ENCODE data around the gene PCDHGA1. TPM values are rescaled to one million over a fixed set of nuclear protein-coding genes. Genes with fewer than 3 reads are reported as not detected.

PCDHGA1 gene
- polyA plus RNA-seq, 12 donors = 0.44 to 0.86 (median 0.56) TPM; not detected in 2

- no peak for DNase-seq
Observed at GRCh38 chr5:141489841-141490240, 159.5 kb downstream of the PCDHGA1 start.

GRCh38 chr5:141490271-141490670 lies 160.0 kb downstream of the PCDHGA1 start:
- DNase-seq = no peak

DNA sequence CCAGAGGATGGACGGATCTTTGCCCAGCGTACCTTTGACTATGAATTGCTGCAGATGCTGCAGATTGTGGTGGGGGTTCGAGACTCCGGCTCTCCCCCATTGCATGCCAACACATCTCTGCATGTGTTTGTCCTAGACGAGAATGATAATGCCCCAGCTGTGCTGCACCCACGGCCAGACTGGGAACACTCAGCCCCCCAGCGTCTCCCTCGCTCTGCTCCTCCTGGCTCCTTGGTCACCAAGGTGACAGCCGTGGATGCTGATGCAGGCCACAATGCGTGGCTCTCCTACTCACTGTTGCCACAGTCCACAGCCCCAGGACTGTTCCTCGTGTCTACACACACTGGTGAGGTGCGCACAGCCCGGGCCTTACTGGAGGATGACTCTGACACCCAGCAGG lies 160.5 kb downstream of the PCDHGA1 start:
- DNase-seq = no peak

- DNase-seq = no peak
Observed at GRCh38 chr5:141491323-141492167, 161.2 kb downstream of the PCDHGA1 start.

DNA sequence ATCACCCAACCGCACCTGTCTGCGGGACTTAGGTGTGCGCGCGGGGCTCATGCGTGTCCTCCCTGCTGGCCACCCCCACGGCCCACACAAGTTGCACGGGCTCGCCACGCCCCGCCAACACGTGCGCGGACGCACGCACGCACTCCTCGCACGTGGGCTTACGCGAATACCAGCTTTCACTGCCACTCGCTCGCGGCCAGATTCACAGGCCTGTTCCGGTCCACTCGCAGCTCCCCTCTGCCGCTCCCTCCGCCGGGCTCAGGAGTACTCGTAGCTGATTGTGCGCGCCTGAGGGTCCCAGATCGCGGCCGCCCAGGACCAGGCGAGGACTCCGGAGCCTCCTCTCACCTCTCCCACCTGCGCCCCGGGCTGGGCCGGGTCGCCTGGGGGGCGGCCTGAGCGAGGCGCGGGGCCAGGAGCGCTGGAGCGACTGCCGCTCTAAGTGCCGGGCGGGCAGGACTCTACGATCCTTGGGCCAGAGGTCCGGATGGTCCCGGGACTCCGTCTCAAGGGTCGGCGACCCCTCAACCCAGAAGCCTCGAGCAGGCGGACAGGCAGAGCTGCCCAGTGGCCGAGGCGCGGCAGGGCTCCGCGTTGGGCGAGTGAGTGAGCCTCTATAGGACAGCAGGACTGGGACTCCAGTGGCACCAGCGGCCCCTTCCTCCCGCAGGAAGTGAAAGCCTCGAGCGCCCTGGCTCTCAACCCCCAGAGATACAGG lies 162.0 kb downstream of the PCDHGA1 start:
- no peak for DNase-seq

GRCh38 chr5:141493500-141494422 lies 163.4 kb downstream of the PCDHGA1 start:
- DNase-seq = no peak

DNA sequence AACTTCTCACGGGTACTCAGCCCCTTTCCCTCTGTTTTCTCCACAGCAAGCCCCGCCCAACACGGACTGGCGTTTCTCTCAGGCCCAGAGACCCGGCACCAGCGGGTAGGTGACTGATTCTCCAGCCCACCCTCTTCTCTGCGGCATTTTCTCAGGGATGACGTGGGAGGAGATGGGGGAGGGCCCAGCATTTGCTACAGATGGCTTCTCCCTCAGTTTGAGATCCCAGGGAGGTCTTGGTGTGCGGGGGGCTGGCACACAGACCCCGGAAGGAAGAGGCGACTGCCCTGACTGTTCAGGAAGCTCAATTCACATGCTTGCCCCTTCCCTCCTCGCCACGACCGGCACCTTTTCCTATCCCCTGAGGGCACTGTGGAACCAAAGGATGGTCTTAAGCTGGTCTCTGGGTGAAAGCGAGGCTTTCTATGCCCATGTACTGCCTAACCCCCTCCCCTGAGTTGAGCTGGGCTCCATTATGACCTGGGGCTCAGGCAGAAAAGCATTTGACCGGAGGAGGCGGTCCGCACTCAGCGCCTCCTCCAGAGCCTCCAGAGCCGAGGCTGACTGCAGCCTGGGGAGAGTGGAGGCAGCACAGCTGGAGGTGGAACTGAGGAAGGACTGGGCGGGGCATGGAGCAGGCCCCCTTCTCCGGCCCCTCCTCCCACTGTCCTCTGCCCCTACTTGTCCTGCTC lies 164.6 kb downstream of the PCDHGA1 start:
- DNase-seq = no peak

DNA sequence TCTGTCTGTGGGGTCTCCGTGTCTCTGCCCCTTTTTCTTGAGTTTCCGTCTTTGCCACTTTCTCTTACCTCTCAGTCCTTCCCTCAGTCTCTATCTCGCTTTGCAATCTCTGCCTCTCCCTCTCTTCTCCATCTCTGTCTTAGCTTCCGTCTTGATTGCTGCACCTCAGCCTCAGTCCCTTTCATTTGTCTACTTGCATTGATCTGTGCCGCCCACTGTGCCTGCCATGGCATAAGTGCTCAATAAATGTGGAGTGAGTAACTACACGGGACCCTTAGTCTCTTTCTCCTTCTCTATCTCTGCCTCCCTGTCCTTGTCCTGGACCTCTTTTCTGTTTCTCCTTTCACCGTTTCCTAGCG lies 165.1 kb downstream of the PCDHGA1 start:
- DNase-seq = no peak

- no peak for DNase-seq
Observed at GRCh38 chr5:141496038-141496437, 165.7 kb downstream of the PCDHGA1 start.

DNA sequence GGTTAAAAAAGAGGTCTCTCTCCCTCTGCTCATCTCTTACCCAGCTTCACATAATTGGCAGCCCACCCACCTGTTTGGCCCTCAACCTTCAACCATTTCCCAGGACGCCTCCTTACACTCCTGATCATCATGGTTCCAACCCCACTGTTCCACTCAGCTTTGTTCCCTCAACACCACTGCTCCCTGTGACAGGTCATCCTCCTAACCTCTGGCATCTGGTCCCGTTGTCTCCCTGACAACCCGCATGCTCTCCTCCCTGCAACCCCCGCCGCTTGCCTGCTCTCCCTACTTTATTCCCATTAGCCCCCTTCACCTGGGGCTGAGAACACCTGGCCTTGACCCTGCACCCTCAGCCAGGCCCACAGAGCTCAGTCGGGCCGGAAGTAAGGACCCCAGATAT lies 171.4 kb downstream of the PCDHGA1 start:
- DNase-seq = no peak

DNA sequence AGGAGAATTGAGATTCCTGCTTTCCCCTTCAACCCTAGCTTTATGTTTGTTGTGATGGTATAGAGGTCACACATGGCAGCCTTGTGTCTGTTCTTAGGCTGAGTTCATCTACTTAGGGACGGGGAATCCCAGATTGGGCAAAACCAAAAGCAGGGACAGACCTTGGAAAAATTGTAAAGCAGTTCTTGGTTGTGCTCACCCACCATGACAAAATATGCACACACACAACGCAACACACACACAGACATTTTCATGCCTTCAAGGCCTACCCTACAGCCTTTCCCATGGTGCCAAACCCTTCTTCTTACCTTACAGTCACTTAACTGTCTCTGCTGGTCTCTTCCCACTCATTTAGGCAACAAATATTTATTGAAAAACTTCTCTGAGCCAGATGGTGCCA lies 173.4 kb downstream of the PCDHGA1 start:
- DNase-seq = no peak

DNA sequence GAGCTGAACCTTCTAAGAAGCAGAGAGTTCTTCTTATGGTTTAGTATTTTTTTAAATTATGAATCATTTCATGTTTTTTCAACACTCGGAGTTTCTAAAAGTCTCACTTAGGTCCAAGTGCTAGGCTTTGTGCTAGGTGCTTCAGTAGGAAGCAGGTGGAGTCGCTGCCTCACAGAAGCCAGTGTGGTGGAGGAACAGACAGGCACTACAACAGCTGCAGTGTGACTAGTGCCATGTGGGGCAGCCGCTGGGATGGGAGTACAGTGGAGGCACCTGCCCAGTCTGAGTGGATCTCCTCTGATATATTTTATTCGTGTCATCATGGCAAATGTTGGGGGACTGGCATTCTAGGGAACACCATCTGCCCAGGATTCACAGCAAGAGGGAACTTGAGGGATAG lies 173.9 kb downstream of the PCDHGA1 start:
- no peak for DNase-seq

- DNase-seq = no peak
Observed at GRCh38 chr5:141506381-141507155, 176.3 kb downstream of the PCDHGA1 start.

GRCh38 chr5:141507387-141508091 lies 177.2 kb downstream of the PCDHGA1 start:
- DNase-seq = peak; percentile 79

DNA sequence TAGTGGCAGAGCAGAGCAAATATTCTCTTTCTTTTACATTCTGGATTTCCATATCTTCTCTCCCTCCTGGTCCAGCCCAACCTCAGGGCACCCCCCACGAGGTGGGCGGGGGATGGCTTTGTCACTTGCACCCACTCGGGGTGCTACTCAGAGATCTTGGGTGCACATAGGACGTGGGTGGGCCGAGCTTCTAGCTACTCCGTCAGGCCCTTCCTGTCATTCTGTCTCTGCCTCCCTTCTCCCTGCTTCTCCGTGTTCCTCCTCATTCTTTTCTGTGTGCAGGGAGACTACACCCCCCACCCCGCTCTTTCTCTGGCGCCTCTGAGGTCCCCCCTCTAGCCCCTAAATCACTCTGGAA lies 178.1 kb downstream of the PCDHGA1 start:
- no peak for DNase-seq

DNA sequence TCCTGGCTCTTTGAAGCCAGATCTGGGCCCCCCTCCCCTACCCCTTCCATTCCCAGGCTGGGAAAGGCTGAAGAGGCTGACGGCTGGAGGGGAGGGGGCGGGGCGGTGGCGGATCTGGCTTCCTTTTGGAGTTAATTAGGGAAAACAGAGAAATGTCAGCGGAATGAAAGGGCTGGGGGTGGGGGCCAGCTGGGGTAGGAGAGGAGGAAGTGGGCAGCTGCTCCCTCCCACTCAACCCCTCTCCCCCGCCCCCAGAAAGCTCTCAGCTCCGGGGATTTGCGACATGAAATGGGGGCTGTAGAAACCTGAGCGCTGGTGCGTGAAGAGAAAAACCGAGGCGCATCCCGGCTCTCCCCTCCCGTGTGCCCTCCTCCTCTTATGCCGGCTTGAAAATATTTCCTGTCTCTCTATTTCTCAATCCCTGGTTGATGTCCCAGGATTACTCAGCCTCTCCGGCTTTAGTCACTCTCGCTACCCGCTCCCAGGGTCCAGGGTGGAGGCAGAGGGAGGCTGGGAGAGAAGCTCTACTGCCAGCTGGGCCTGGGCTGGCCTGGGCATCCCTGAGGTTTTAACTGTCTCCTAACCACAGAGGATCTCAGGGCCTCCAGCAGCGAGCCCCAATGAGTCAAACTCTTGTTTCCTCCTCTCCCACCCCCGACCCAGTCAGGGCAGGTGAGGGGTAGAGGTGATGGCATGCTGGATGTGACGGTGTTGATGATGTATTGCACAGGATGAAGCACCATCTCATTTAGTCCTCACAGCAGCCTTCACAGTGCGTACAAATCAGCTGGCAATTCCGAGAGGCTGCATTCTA lies 178.7 kb downstream of the PCDHGA1 start:
- DNase-seq = peak; percentile 68

GRCh38 chr5:141510160-141510559 lies 179.8 kb downstream of the PCDHGA1 start:
- no peak for DNase-seq

DNA sequence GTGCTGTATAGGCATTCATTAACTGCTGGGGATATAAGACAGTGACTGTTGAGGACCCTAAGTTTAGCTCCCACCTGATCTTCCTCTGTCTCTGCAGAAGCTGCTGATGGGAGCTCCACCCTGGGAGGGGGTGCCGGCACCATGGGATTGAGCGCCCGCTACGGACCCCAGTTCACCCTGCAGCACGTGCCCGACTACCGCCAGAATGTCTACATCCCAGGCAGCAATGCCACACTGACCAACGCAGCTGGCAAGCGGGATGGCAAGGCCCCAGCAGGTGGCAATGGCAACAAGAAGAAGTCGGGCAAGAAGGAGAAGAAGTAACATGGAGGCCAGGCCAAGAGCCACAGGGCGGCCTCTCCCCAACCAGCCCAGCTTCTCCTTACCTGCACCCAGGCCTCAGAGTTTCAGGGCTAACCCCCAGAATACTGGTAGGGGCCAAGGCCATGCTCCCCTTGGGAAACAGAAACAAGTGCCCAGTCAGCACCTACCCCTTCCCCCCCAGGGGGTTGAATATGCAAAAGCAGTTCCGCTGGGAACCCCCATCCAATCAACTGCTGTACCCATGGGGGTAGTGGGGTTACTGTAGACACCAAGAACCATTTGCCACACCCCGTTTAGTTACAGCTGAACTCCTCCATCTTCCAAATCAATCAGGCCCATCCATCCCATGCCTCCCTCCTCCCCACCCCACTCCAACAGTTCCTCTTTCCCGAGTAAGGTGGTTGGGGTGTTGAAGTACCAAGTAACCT lies 180.7 kb downstream of the PCDHGA1 start:
- DNase-seq = no peak
